ENCODE data around the gene MZB1.

The MZB1 gene

GRCh38 chr5:139416651-139417050 is 26.9 kb upstream of the MZB1 start:
- H3K9me3 ChIP-seq (ENCODE audit: control extremely low read depth in 1 of 5, control insufficient read depth in 4 of 5, insufficient read depth in 2 of 5, low read depth in 1 of 5, low read length in 4 of 5), result no peaks in the 10 kb centered on the region
- peaks cover 4 to 49% (median 36%) of the 10 kb centered on the region in 4 experiments for H3K4me1 ChIP-seq (ENCODE audit: control extremely low read depth in 1 of 4, control insufficient read depth in 4 of 4, insufficient read depth in 4 of 4, low read length in 3 of 4)
- CTCF ChIA-PET, result interaction anchor here (1.1 to 17.0 kb wide), 2 partner anchors 13 to 97 kb away, joined by 3 to 359 read pairs; no protein-coding TSS in a partner anchor
- POLR2A ChIA-PET, result interaction anchor here (0.6 kb wide), 1 partner anchor 86 kb away, joined by 3 read pairs; no protein-coding TSS in a partner anchor
- WGBS (ENCODE audit: insufficient coverage), result 100% methylated on average over 8 of the region's 9 CpGs
- no peak overlapping the region for H3K27ac ChIP-seq (ENCODE audit: insufficient read depth in 1 of 2, low read depth in 1 of 2, low read length in 2 of 2, poor library complexity in 1 of 2, severe bottlenecking in 2 of 2)
- no peaks in the 10 kb centered on the region for H3K27me3 ChIP-seq (replicated peaks in 2 of 5; ENCODE audit: control insufficient read depth in 4 of 5, insufficient read depth in 5 of 5, low read length in 4 of 5)
- H3K4me3 ChIP-seq (ENCODE audit: control insufficient read depth in 1 of 7, extremely low read depth in 1 of 7, insufficient read depth in 4 of 7, low read depth in 2 of 7, low read length in 6 of 7), result no peak overlapping the region
- H3K36me3 ChIP-seq (ENCODE audit: control insufficient read depth in 4 of 4, insufficient read depth in 4 of 4, low read length in 3 of 4), result peaks cover 5 to 34% (median 16%) of the 10 kb centered on the region in 4 experiments
- no peak for DNase-seq

GRCh38 chr5:139415869-139416268 is 26.2 kb upstream of the MZB1 start:
- H3K36me3 ChIP-seq (ENCODE audit: control insufficient read depth in 4 of 4, insufficient read depth in 4 of 4, low read length in 3 of 4), result peaks cover 5 to 28% (median 14%) of the 10 kb centered on the region in 4 experiments
- CTCF ChIA-PET, result interaction anchor here (0.7 to 17.0 kb wide), 8 partner anchors 9 to 218 kb away, joined by 3 to 359 read pairs (median 4); no protein-coding TSS in a partner anchor
- POLR2A ChIA-PET, result interaction anchor here (0.6 kb wide), 1 partner anchor 87 kb away, joined by 3 read pairs; no protein-coding TSS in a partner anchor
- H3K4me1 ChIP-seq (ENCODE audit: control extremely low read depth in 1 of 4, control insufficient read depth in 4 of 4, insufficient read depth in 4 of 4, low read length in 3 of 4), result peaks cover 4 to 49% (median 36%) of the 10 kb centered on the region in 4 experiments
- H3K27me3 ChIP-seq (replicated peaks in 2 of 5; ENCODE audit: control insufficient read depth in 4 of 5, insufficient read depth in 5 of 5, low read length in 4 of 5), result no peaks in the 10 kb centered on the region
- no peak overlapping the region for H3K4me3 ChIP-seq (ENCODE audit: control insufficient read depth in 1 of 7, extremely low read depth in 1 of 7, insufficient read depth in 4 of 7, low read depth in 2 of 7, low read length in 6 of 7)
- H3K27ac ChIP-seq (ENCODE audit: insufficient read depth in 1 of 2, low read depth in 1 of 2, low read length in 2 of 2, poor library complexity in 1 of 2, severe bottlenecking in 2 of 2), result no peak overlapping the region
- no peaks in the 10 kb centered on the region for H3K9me3 ChIP-seq (ENCODE audit: control extremely low read depth in 1 of 5, control insufficient read depth in 4 of 5, insufficient read depth in 2 of 5, low read depth in 1 of 5, low read length in 4 of 5)
- DNase-seq, result no peak

- no peaks in the 10 kb centered on the region for H3K9me3 ChIP-seq (ENCODE audit: control extremely low read depth in 1 of 5, control insufficient read depth in 4 of 5, insufficient read depth in 2 of 5, low read depth in 1 of 5, low read length in 4 of 5)
- H3K27me3 ChIP-seq (replicated peaks in 2 of 5; ENCODE audit: control insufficient read depth in 4 of 5, insufficient read depth in 5 of 5, low read length in 4 of 5), result no peaks in the 10 kb centered on the region
- H3K4me3 ChIP-seq (ENCODE audit: control insufficient read depth in 1 of 7, extremely low read depth in 1 of 7, insufficient read depth in 4 of 7, low read depth in 2 of 7, low read length in 6 of 7), result no peak overlapping the region
- 91% methylated on average over 8 of the region's 8 CpGs for WGBS (ENCODE audit: insufficient coverage)
- POLR2A ChIA-PET, result no interaction called here
- CTCF ChIA-PET, result interaction anchor here (0.7 to 17.0 kb wide), 8 partner anchors 9 to 219 kb away, joined by 3 to 359 read pairs (median 4); partner anchors contain the start of gene SPATA24
- H3K27ac ChIP-seq (ENCODE audit: insufficient read depth in 1 of 2, low read depth in 1 of 2, low read length in 2 of 2, poor library complexity in 1 of 2, severe bottlenecking in 2 of 2), result no peak overlapping the region
- no peak for DNase-seq
- H3K4me1 ChIP-seq (ENCODE audit: control extremely low read depth in 1 of 4, control insufficient read depth in 4 of 4, insufficient read depth in 4 of 4, low read length in 3 of 4), result peaks cover 4 to 49% (median 36%) of the 10 kb centered on the region in 4 experiments
- peaks cover 4 to 25% (median 12%) of the 10 kb centered on the region in 4 experiments for H3K36me3 ChIP-seq (ENCODE audit: control insufficient read depth in 4 of 4, insufficient read depth in 4 of 4, low read length in 3 of 4)
These were observed 25.6 kb upstream of the MZB1 start for GRCh38 chr5:139415221-139415861.

- ChIA-PET CTCF (interaction anchor here (0.7 to 17.0 kb wide), 4 partner anchors 8 to 99 kb away, joined by 3 to 359 read pairs (median 4); partner anchors contain the start of gene SPATA24), POLR2A (no interaction called here)
- Histone ChIP-seq H3K4me3 (ENCODE audit: control insufficient read depth in 1 of 7, extremely low read depth in 1 of 7, insufficient read depth in 4 of 7, low read depth in 2 of 7, low read length in 6 of 7) (peak overlapping the region in 1 of 7 experiments; percentile 10), H3K4me1 (ENCODE audit: control extremely low read depth in 1 of 4, control insufficient read depth in 4 of 4, insufficient read depth in 4 of 4, low read length in 3 of 4) (peaks cover 4 to 46% (median 34%) of the 10 kb centered on the region in 4 experiments), H3K36me3 (ENCODE audit: control insufficient read depth in 4 of 4, insufficient read depth in 4 of 4, low read length in 3 of 4) (peaks cover 2 to 20% (median 11%) of the 10 kb centered on the region in 4 experiments), H3K27me3 (replicated peaks in 2 of 5; ENCODE audit: control insufficient read depth in 4 of 5, insufficient read depth in 5 of 5, low read length in 4 of 5) (no peaks in the 10 kb centered on the region), H3K9me3 (ENCODE audit: control extremely low read depth in 1 of 5, control insufficient read depth in 4 of 5, insufficient read depth in 2 of 5, low read depth in 1 of 5, low read length in 4 of 5) (no peaks in the 10 kb centered on the region), H3K27ac (ENCODE audit: insufficient read depth in 1 of 2, low read depth in 1 of 2, low read length in 2 of 2, poor library complexity in 1 of 2, severe bottlenecking in 2 of 2) (no peak overlapping the region)
- 88% methylated on average over 7 of the region's 9 CpGs for WGBS (ENCODE audit: insufficient coverage)
- DNase-seq, result no peak
These were observed 24.9 kb upstream of the MZB1 start for GRCh38 chr5:139414581-139415130.

GRCh38 chr5:139413963-139414362 is 24.2 kb upstream of the MZB1 start:
- Histone ChIP-seq H3K27ac (ENCODE audit: insufficient read depth in 1 of 2, low read depth in 1 of 2, low read length in 2 of 2, poor library complexity in 1 of 2, severe bottlenecking in 2 of 2) (no peak overlapping the region), H3K9me3 (ENCODE audit: control extremely low read depth in 1 of 5, control insufficient read depth in 4 of 5, insufficient read depth in 2 of 5, low read depth in 1 of 5, low read length in 4 of 5) (no peaks in the 10 kb centered on the region), H3K36me3 (ENCODE audit: control insufficient read depth in 4 of 4, insufficient read depth in 4 of 4, low read length in 3 of 4) (peaks cover 0 to 14% (median 8%) of the 10 kb centered on the region in 4 experiments), H3K4me1 (ENCODE audit: control extremely low read depth in 1 of 4, control insufficient read depth in 4 of 4, insufficient read depth in 4 of 4, low read length in 3 of 4) (peaks cover 4 to 40% (median 28%) of the 10 kb centered on the region in 4 experiments), H3K27me3 (replicated peaks in 2 of 5; ENCODE audit: control insufficient read depth in 4 of 5, insufficient read depth in 5 of 5, low read length in 4 of 5) (no peaks in the 10 kb centered on the region), H3K4me3 (ENCODE audit: control insufficient read depth in 1 of 7, extremely low read depth in 1 of 7, insufficient read depth in 4 of 7, low read depth in 2 of 7, low read length in 6 of 7) (no peak overlapping the region)
- ChIA-PET POLR2A (no interaction called here), CTCF (interaction anchor here (0.7 to 17.0 kb wide), 6 partner anchors 9 to 100 kb away, joined by 3 to 359 read pairs (median 3); partner anchors contain the start of gene SPATA24)
- WGBS (ENCODE audit: insufficient coverage), result 98% methylated on average over 5 of the region's 6 CpGs
- no peak for DNase-seq

- DNase-seq, result no peak
- H3K36me3 ChIP-seq (ENCODE audit: control insufficient read depth in 4 of 4, insufficient read depth in 4 of 4, low read length in 3 of 4), result peaks cover 0 to 10% (median 5%) of the 10 kb centered on the region in 4 experiments
- ChIA-PET POLR2A (no interaction called here), CTCF (interaction anchor here (1.1 to 17.0 kb wide), 4 partner anchors 6 to 101 kb away, joined by 3 to 359 read pairs (median 28); no protein-coding TSS in a partner anchor)
- no peaks in the 10 kb centered on the region for H3K27me3 ChIP-seq (replicated peaks in 2 of 5; ENCODE audit: control insufficient read depth in 4 of 5, insufficient read depth in 5 of 5, low read length in 4 of 5)
- no peaks in the 10 kb centered on the region for H3K9me3 ChIP-seq (ENCODE audit: control extremely low read depth in 1 of 5, control insufficient read depth in 4 of 5, insufficient read depth in 2 of 5, low read depth in 1 of 5, low read length in 4 of 5)
- peaks cover 4 to 35% (median 25%) of the 10 kb centered on the region in 4 experiments for H3K4me1 ChIP-seq (ENCODE audit: control extremely low read depth in 1 of 4, control insufficient read depth in 4 of 4, insufficient read depth in 4 of 4, low read length in 3 of 4)
- 100% methylated on average over 1 of the region's 6 CpGs for WGBS (ENCODE audit: insufficient coverage)
- no peak overlapping the region for H3K4me3 ChIP-seq (ENCODE audit: control insufficient read depth in 1 of 7, extremely low read depth in 1 of 7, insufficient read depth in 4 of 7, low read depth in 2 of 7, low read length in 6 of 7)
- no peak overlapping the region for H3K27ac ChIP-seq (ENCODE audit: insufficient read depth in 1 of 2, low read depth in 1 of 2, low read length in 2 of 2, poor library complexity in 1 of 2, severe bottlenecking in 2 of 2)
These were observed 23.4 kb upstream of the MZB1 start for GRCh38 chr5:139413153-139413552.

All from common myeloid progenitor, CD34-positive (primary cell).